Vagina (tissue), 2 donors: ENCODE data around the gene CTNNA3.

Experiments
- CTCF ChIP-seq, 3 experiments: fragments of 450-650 bp in 2 of 3; fragments of 200-600 bp in 1 of 3; sonication (generic) in 1 of 3; IDR thresholded peaks; one replicate each; pipeline ENCODE4 v1.5.1; 2017 to 2019; ENCODE audit warnings: antibody characterized with exemption in 3 of 3, mild to moderate bottlenecking in 2 of 3, moderate library complexity in 2 of 3
- POLR2AphosphoS5 ChIP-seq, 2 donors: sonication (generic); formaldehyde crosslinking; IDR thresholded peaks; one replicate each; pipeline ENCODE4 v1.9.0; 2017; ENCODE audit warnings: antibody characterized with exemption in 2 of 2, mild to moderate bottlenecking in 2 of 2, low read depth in 1 of 2; ENCODE audit not compliant: insufficient read depth in 1 of 2

- TF ChIP-seq CTCF (IDR thresholded peaks at IDR 0.05) (no peak), POLR2AphosphoS5 (IDR thresholded peaks at IDR 0.05; ENCODE audit: insufficient read depth in 1 of 2, low read depth in 1 of 2) (no peak)
These were observed 1637.4 kb downstream of the CTNNA3 start for GRCh38 chr10:66058594-66058993.
